Erythroblast (primary cell): ENCODE results near the gene KLF13.

Source experiments
- GATA1 ChIP-seq: IDR thresholded peaks from 2 replicates; pipeline ENCODE4 v1.6.1; 2011; ENCODE audit warnings: low read depth, mild to moderate bottlenecking, control low read depth, low read length, moderate library complexity
- POLR2A ChIP-seq: IDR thresholded peaks from 2 replicates; pipeline ENCODE4 v1.6.1; 2011; ENCODE audit warnings: mild to moderate bottlenecking, low read length

GRCh38 chr15:31321418-31321817 lies 5.2 kb upstream of the KLF13 start:
- TF ChIP-seq POLR2A (no peak), GATA1 (no peak)
